IPS-20b (cell line): Measurements from ENCODE around the gene DHX38.

ENCODE experiments used
- H3K27ac ChIP-seq: one replicate; pipeline ENCODE4 v1.5.1; 2013; ENCODE audit warnings: low read length
- H3K27me3 ChIP-seq: 2 replicates; pipeline ENCODE4 v1.6.1; 2013; ENCODE audit warnings: mild to moderate bottlenecking, low read length, inconsistent platforms; ENCODE audit not compliant: insufficient read depth
- H3K36me3 ChIP-seq: 2 replicates; pipeline ENCODE4 v1.6.1; 2013; ENCODE audit warnings: low read depth, mild to moderate bottlenecking, inconsistent platforms, low read length, moderate library complexity; ENCODE audit not compliant: insufficient read depth
- H3K4me1 ChIP-seq: 2 replicates; pipeline ENCODE4 v1.6.1; 2013; ENCODE audit warnings: mild to moderate bottlenecking, control low read depth, inconsistent platforms, low read length, moderate library complexity; ENCODE audit not compliant: insufficient read depth
- H3K4me3 ChIP-seq: 2 replicates; pipeline ENCODE4 v1.5.1; 2013; ENCODE audit warnings: mild to moderate bottlenecking, low read length, inconsistent platforms
- H3K9ac ChIP-seq: 2 replicates; pipeline ENCODE4 v1.6.1; 2013; ENCODE audit warnings: low read depth, mild to moderate bottlenecking, inconsistent platforms, low read length, moderate library complexity
- H3K9me3 ChIP-seq: 2 replicates; pipeline ENCODE4 v1.6.1; 2013; ENCODE audit warnings: mild to moderate bottlenecking, low read depth, low read length, inconsistent platforms; ENCODE audit not compliant: insufficient read depth

The DHX38 gene

DNA sequence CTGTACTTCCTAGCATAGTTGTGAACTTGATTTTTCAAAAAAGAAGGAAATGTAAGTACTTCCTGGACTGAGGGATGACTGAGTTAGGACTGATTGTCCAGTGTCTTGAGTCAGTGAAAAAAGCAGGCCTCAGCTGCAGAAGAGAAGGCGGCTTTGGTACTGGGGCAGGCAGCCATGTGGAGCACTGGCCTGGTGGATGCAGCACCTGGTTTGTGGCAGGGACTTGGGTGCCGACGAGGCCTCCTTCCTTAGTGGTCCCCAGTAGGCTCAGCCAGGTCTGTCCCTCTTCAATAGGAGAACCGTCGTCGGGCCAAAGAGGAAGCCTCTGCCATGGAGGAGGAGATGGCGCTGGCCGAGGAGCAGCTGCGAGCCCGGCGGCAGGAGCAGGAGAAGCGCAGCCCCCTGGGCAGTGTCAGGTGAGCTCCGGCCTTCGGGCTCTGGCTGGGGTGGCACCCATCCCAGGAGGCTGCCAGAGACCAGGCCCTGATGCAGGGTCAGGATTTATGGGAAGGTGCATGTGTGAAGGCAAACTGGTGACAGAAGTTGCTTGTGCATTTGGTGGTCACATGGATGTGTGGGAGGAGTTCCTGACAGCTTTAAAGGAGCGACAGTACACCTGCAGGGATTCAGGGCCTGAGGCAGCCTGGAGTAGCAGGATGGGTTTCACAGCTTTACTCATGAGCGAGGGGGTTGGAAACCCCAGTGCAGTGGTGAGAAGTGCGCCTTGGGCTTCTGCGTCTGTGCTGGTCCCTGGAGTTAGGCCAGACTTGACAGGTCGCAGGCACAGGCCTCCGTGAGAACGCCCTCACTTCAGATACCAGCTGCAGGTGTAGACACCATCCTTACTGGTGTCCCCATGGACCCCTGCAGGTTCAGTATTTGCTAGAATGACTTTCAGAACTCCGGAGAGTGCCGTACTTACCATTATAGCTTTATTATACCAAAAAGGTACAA is 17.3 kb downstream of the DHX38 start:
- H3K36me3 ChIP-seq: peaks cover 75% of the 10 kb centered on the region
- no peak overlapping the region for H3K4me3 ChIP-seq

DNA sequence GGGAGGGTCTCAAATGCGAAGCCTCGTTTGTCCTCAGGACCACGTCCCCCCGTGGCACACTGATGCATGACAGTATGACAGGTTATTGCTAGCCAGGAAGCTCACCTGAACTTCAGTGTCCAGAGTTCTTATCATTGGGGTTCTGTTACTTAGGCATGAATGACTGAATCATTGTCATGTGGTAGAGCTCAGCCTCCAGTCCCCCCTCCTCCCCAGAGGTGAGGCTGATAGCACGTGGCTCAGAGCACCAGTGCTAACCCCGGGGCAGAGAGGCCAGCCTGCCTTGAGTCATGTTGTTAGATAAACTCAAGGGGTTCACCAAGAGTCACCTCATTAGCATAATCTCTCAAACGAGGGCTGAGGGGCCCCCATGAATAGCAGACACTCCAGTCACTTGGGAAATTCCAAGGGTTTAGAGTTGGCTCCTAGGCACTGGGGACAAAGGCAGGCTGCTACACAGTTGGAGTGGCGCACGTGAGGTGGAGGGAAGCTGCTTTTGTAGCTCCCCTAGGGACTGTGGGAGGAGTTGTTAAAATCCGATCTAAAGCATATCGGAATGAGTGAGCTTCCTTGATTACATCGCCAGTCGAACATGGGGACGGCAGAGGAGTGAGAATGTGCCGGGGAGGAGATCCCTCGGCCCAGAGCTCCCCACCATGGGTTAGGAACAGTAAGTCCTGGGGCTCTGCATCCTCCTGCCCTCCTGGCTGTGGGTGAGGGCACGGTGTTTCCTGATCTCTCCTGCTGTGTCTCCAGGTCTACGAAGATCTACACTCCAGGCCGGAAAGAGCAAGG is 18.2 kb downstream of the DHX38 start:
- Histone ChIP-seq H3K4me1 (no peaks in the 10 kb centered on the region), H3K9me3 (no peaks in the 10 kb centered on the region), H3K4me3 (no peak overlapping the region), H3K36me3 (peaks cover 66% of the 10 kb centered on the region), H3K9ac (no peak overlapping the region), H3K27ac (no peak overlapping the region), H3K27me3 (no peaks in the 10 kb centered on the region)

More for the DNA sequence above, 17.3 kb downstream of the DHX38 start:
- no peaks in the 10 kb centered on the region for H3K4me1 ChIP-seq
- H3K27ac ChIP-seq: no peak overlapping the region
- no peaks in the 10 kb centered on the region for H3K27me3 ChIP-seq
- H3K9ac ChIP-seq: no peak overlapping the region
- no peaks in the 10 kb centered on the region for H3K9me3 ChIP-seq

DNA sequence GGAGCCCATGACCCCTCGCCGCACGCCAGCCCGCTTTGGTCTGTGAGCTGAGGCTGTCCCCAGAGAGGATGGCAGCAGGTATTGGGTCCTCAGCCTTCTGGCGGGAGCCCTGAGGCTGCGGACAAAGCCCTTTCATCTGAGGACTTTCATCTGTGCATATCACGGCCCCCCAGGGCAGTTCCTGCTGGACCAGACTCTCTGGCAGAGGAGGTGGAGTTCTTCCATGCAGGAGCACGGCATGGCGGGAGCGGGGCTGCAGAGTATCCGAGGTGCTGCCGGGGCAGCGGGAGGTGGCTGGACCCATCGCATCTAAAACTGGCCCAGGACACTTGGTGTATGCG is 18.8 kb downstream of the DHX38 start:
- no peak overlapping the region for H3K4me3 ChIP-seq
- no peak overlapping the region for H3K9ac ChIP-seq
- H3K4me1 ChIP-seq: no peaks in the 10 kb centered on the region
- H3K9me3 ChIP-seq: no peaks in the 10 kb centered on the region
- H3K27ac ChIP-seq: no peak overlapping the region
- H3K36me3 ChIP-seq: peaks cover 61% of the 10 kb centered on the region
- H3K27me3 ChIP-seq: no peaks in the 10 kb centered on the region

DNA sequence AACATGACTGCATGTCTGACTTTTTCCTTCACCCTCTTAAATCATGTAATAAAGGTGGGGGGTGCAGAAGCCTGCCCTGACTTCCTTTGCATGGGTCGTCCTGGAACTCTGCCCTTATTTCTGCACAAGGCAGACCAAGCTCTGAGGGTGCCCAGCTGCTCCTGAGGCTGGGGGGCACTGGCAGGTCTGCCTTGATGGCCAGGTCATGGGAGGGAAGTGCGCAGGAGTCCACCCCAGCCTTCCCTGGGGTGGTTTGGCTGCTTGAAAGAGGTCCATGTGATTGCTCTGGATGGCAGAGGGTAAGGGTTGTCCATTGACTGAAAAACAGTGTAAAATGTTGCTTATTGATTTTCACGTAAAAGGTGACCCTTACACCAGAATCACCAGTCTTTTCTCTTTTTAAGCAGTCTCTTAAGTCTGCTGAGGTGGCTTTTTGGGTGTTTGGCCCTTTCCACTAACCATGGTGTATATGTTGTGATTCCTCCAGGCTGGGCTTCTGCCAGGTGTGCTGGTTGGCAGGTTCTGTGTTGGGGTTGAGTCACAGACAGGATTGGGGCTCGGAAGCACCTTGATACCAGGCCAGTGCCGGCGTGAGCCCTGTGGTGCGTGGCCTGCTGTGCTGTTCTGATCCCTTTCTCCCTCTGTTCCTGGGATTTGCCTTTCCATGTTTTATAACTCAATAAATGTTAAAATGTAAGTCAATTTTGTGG is 19.4 kb downstream of the DHX38 start:
- H3K27ac ChIP-seq: no peak overlapping the region
- no peaks in the 10 kb centered on the region for H3K9me3 ChIP-seq
- H3K4me1 ChIP-seq: no peaks in the 10 kb centered on the region
- no peaks in the 10 kb centered on the region for H3K27me3 ChIP-seq
- H3K9ac ChIP-seq: no peak overlapping the region
- peaks cover 54% of the 10 kb centered on the region for H3K36me3 ChIP-seq
- H3K4me3 ChIP-seq: no peak overlapping the region

GRCh38 chr16:72113616-72113945 is 19.9 kb downstream of the DHX38 start:
- Histone ChIP-seq H3K27me3 (no peaks in the 10 kb centered on the region), H3K36me3 (peaks cover 49% of the 10 kb centered on the region), H3K9me3 (no peaks in the 10 kb centered on the region)

GRCh38 chr16:72120026-72120425 is 26.4 kb downstream of the DHX38 start:
- no peaks in the 10 kb centered on the region for H3K9me3 ChIP-seq
- H3K27me3 ChIP-seq: no peaks in the 10 kb centered on the region
- no peak overlapping the region for H3K4me3 ChIP-seq
- H3K27ac ChIP-seq: no peak overlapping the region
- no peaks in the 10 kb centered on the region for H3K36me3 ChIP-seq
- H3K9ac ChIP-seq: no peak overlapping the region
- H3K4me1 ChIP-seq: peaks cover under 1% of the 10 kb centered on the region; the same call in 1 of the 2 replicates

More at GRCh38 chr16:72113616-72113945, 19.9 kb downstream of the DHX38 start:
- Histone ChIP-seq H3K4me3 (no peak overlapping the region), H3K4me1 (no peaks in the 10 kb centered on the region), H3K9ac (no peak overlapping the region), H3K27ac (no peak overlapping the region)

DNA sequence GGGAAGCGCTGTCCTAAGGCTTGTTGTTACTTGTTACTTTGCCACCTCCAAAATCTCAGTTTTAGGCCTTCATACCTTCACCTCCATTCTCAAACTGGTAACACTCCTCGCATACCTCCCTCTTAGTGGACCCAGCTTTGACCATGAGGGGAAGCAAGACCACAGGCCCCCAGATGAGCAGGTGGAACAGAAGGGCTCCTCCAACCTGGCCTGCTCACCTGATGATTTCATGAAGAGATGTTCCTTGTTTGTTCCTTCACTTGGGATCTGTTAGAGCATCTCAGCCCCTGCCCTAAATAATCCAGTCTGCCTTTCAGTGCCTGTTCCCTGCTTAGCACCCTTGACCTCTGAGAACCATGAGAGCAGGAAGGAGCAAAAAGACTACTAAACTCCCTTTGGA is 28.7 kb downstream of the DHX38 start:
- H3K9ac ChIP-seq: no peak overlapping the region
- H3K9me3 ChIP-seq: no peaks in the 10 kb centered on the region
- H3K4me1 ChIP-seq: peaks cover 6% of the 10 kb centered on the region; the same call in 1 of the 2 replicates
- H3K36me3 ChIP-seq: no peaks in the 10 kb centered on the region
- no peak overlapping the region for H3K4me3 ChIP-seq
- no peaks in the 10 kb centered on the region for H3K27me3 ChIP-seq
- H3K27ac ChIP-seq: no peak overlapping the region

- Histone ChIP-seq H3K9ac (no peak overlapping the region), H3K27ac (no peak overlapping the region), H3K4me1 (peaks cover 6% of the 10 kb centered on the region; the same call in 1 of the 2 replicates), H3K4me3 (no peak overlapping the region), H3K9me3 (no peaks in the 10 kb centered on the region), H3K36me3 (no peaks in the 10 kb centered on the region), H3K27me3 (no peaks in the 10 kb centered on the region)
Measured at GRCh38 chr16:72122916-72123315, 29.3 kb downstream of the DHX38 start.

DNA sequence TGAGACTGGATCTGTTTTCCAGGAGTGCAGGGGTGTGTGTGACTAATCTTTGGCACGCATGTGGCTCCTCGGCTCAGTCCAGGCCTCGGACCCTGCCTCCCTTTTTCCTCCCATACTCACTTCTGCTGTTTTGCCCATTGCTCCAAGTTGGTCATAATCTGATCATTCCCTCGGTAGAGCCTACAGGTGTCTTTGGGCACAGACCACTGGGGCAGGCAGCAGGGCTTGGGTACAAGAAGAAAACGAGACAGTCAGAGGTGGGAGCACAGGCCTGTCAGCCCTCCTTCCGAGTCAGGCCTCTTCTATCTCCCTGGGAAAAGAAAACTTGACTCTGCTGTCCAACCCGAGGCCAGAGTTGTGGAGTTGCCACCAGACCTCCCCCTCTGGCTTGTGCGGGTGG is 29.8 kb downstream of the DHX38 start:
- H3K4me1 ChIP-seq: peaks cover 6% of the 10 kb centered on the region; the same call in 1 of the 2 replicates
- no peaks in the 10 kb centered on the region for H3K27me3 ChIP-seq
- H3K4me3 ChIP-seq: no peak overlapping the region
- H3K27ac ChIP-seq: no peak overlapping the region
- H3K9ac ChIP-seq: no peak overlapping the region
- no peaks in the 10 kb centered on the region for H3K36me3 ChIP-seq
- H3K9me3 ChIP-seq: no peaks in the 10 kb centered on the region

- Histone ChIP-seq H3K4me3 (no peak overlapping the region), H3K27me3 (no peaks in the 10 kb centered on the region), H3K9ac (no peak overlapping the region), H3K36me3 (no peaks in the 10 kb centered on the region), H3K4me1 (peaks cover 6% of the 10 kb centered on the region; the same call in 1 of the 2 replicates), H3K9me3 (no peaks in the 10 kb centered on the region), H3K27ac (no peak overlapping the region)
Measured at GRCh38 chr16:72124148-72124547, 30.5 kb downstream of the DHX38 start.

GRCh38 chr16:72124761-72125634 is 31.4 kb downstream of the DHX38 start:
- Histone ChIP-seq H3K4me3 (no peak overlapping the region), H3K27ac (no peak overlapping the region), H3K4me1 (peaks cover 6% of the 10 kb centered on the region; the same call in 1 of the 2 replicates), H3K36me3 (no peaks in the 10 kb centered on the region), H3K9me3 (no peaks in the 10 kb centered on the region), H3K9ac (no peak overlapping the region), H3K27me3 (no peaks in the 10 kb centered on the region)
